PC-9 (cell line): ENCODE results near the gene TMEM132C. TPM values are rescaled to one million over a fixed set of nuclear protein-coding genes. Genes with fewer than 3 reads are reported as not detected.
A peak's percentile ranks its signal among the peaks of the same experiment; 100 is the strongest.

Experiments
- BruUV-seq: library from RNA; stranded (reverse); fragments of 400-500 nt; replicated peaks from 2 replicates; lab custom pipeline; 2021; lab: Mats Ljungman, UMichigan
- CTCF ChIA-PET: fragments of 300-600 bp; sonication (Branson Sonifier 250); formaldehyde crosslinking; loops from one replicate; lab custom pipeline; 2022; ENCODE audit warnings: antibody characterized with exemption; lab: Charles Lee
- POLR2A ChIA-PET: fragments of 300-600 bp; sonication (Branson Sonifier 250); formaldehyde crosslinking; loops from one replicate; lab custom pipeline; 2022; ENCODE audit warnings: antibody characterized with exemption; ENCODE audit not compliant: unreplicated experiment; lab: Charles Lee
- DNase-seq, 2 experiments: peaks; one replicate each; pipeline versions ENCODE4 v3.0.0 to v3.0.0-alpha.2; 2015 to 2022; ENCODE audit warnings: mixed read lengths in 1 of 2
- H2AFZ ChIP-seq: fragments of 200-600 bp; sonication (generic); 2 replicates; pipeline ENCODE4 v1.8.1; 2017; ENCODE audit warnings: antibody characterized with exemption
- H3F3A ChIP-seq: fragments of 200-600 bp; sonication (generic); 2 replicates; pipeline ENCODE4 v1.8.1; 2017; ENCODE audit warnings: antibody characterized with exemption, mild to moderate bottlenecking, low read depth; ENCODE audit not compliant: insufficient read depth
- H3K27ac ChIP-seq: fragments of 200-600 bp; sonication (generic); 2 replicates; pipeline ENCODE4 v1.6.1; 2016; ENCODE audit warnings: mixed run types
- H3K27me3 ChIP-seq: fragments of 200-600 bp; sonication (generic); 2 replicates; pipeline ENCODE4 v1.6.1; 2016; ENCODE audit warnings: low read depth, mixed run types; ENCODE audit not compliant: insufficient read depth
- H3K36me3 ChIP-seq: fragments of 200-600 bp; sonication (generic); 2 replicates; pipeline ENCODE4 v1.6.1; 2016; ENCODE audit warnings: low read depth, mixed run types
- H3K4me1 ChIP-seq: fragments of 200-600 bp; sonication (generic); replicated peaks from 2 replicates; pipeline ENCODE4 v1.6.1; 2016; ENCODE audit warnings: mixed run types; ENCODE audit not compliant: insufficient read depth
- H3K4me2 ChIP-seq: fragments of 200-600 bp; sonication (generic); 2 replicates; pipeline ENCODE4 v1.6.1; 2017; ENCODE audit warnings: mixed run types
- H3K4me3 ChIP-seq: fragments of 200-600 bp; sonication (generic); 2 replicates; pipeline ENCODE4 v1.6.1; 2016; ENCODE audit warnings: mixed run types
- H3K79me2 ChIP-seq: fragments of 200-600 bp; sonication (generic); 2 replicates; pipeline ENCODE4 v1.6.1; 2017; ENCODE audit warnings: low read depth, mixed run types
- H3K9me2 ChIP-seq: fragments of 200-600 bp; sonication (generic); 2 replicates; pipeline ENCODE4 v1.8.1; 2017; ENCODE audit warnings: mild to moderate bottlenecking; ENCODE audit not compliant: insufficient read depth
- H3K9me3 ChIP-seq: fragments of 200-600 bp; sonication (generic); 2 replicates; pipeline ENCODE4 v1.8.1; 2016; ENCODE audit warnings: low read depth; ENCODE audit not compliant: insufficient read depth
- H4K20me1 ChIP-seq: fragments of 200-600 bp; sonication (generic); 2 replicates; pipeline ENCODE4 v1.8.1; 2017; ENCODE audit not compliant: insufficient read depth
- EZH2 ChIP-seq: fragments of 200-600 bp; sonication (generic); IDR thresholded peaks from 2 replicates; pipeline ENCODE4 v1.8.0; 2017; ENCODE audit warnings: antibody characterized with exemption, low read depth
- intact Hi-C: fragments of 100-400 bp; cut with micrococcal nuclease; formaldehyde crosslinking; loops from one replicate; pipeline ENCODE4 v1.10.0; 2022; ENCODE audit not compliant: unreplicated experiment
- total RNA-seq: library from RNA; stranded (reverse); gene quantifications from 2 replicates; pipeline ENCODE4 v1.2.3, GENCODE V29; 2021
- TF ChIP-seq, protein P1 (sequence below): fragments of 200-600 bp; sonication (generic); conservative IDR thresholded peaks from 2 replicates; pipeline ENCODE4 v1.6.1; 2017; ENCODE audit warnings: mixed run types, antibody characterized with exemption, mild to moderate bottlenecking, moderate library complexity

TMEM132C gene
- total RNA-seq, 1 experiment from 2014 or later, result not detected

- H2AFZ ChIP-seq, result no peak overlapping the region
- no peaks in the 10 kb centered on the region for H3K9me3 ChIP-seq
- TF ChIP-seq, protein P1, sequence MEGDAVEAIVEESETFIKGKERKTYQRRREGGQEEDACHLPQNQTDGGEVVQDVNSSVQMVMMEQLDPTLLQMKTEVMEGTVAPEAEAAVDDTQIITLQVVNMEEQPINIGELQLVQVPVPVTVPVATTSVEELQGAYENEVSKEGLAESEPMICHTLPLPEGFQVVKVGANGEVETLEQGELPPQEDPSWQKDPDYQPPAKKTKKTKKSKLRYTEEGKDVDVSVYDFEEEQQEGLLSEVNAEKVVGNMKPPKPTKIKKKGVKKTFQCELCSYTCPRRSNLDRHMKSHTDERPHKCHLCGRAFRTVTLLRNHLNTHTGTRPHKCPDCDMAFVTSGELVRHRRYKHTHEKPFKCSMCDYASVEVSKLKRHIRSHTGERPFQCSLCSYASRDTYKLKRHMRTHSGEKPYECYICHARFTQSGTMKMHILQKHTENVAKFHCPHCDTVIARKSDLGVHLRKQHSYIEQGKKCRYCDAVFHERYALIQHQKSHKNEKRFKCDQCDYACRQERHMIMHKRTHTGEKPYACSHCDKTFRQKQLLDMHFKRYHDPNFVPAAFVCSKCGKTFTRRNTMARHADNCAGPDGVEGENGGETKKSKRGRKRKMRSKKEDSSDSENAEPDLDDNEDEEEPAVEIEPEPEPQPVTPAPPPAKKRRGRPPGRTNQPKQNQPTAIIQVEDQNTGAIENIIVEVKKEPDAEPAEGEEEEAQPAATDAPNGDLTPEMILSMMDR, result peak; percentile 65
- TF ChIP-seq EZH2, result no peak
- POLR2A ChIA-PET, result no interaction called here
- no peak overlapping the region for H3K27ac ChIP-seq
- CTCF ChIA-PET, result interaction anchor here (0.8 kb wide), 1 partner anchor 128 kb away, joined by 7 read pairs; no protein-coding TSS in a partner anchor
- no peaks in the 10 kb centered on the region for H4K20me1 ChIP-seq
- intact Hi-C loops, result no loop called here
- no peaks in the 10 kb centered on the region for H3K4me1 ChIP-seq
- H3K4me3 ChIP-seq, result no peak overlapping the region
- no peaks in the 10 kb centered on the region for H3K36me3 ChIP-seq
- H3K79me2 ChIP-seq, result no peaks in the 10 kb centered on the region
- H3K9me2 ChIP-seq, result no peaks in the 10 kb centered on the region
- peaks cover 42% of the 10 kb centered on the region; the same call in 1 of the 2 replicates for H3K27me3 ChIP-seq
- peak in 1 of 2 experiments; percentile 24 for DNase-seq
- H3K4me2 ChIP-seq, result no peak overlapping the region
- no TSS peak for BruUV-seq
- H3F3A ChIP-seq, result no peaks in the 10 kb centered on the region
Measured at GRCh38 chr12:128387811-128388422, 120.9 kb downstream of the TMEM132C start.

- intact Hi-C loops, result no loop called here
- peaks cover 35% of the 10 kb centered on the region; the same call in 1 of the 2 replicates for H3K27me3 ChIP-seq
- POLR2A ChIA-PET, result no interaction called here
Measured at GRCh38 chr12:128388461-128389000, 121.6 kb downstream of the TMEM132C start.

DNA sequence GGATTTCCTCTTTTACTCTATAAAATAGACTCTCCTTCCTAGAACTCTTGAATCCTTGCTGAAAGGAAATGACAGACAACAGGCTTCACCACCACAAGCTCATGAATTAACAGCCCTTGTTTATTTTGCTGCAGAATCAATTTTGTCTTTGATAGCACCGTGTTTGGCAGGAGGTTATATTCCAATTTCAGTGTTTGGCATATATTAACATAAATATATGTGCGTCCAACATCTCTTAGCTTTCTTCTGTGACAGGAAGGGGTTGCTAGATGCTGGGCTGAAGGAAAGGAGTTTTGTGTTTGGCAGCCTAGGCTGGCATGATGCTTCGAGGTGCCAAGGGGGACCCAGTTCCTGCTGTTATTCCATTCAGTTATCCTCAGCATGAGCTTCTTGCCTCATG is 126.4 kb downstream of the TMEM132C start:
- Histone ChIP-seq H3K4me2 (no peak overlapping the region), H3K79me2 (no peaks in the 10 kb centered on the region), H3K9me2 (no peaks in the 10 kb centered on the region), H4K20me1 (no peaks in the 10 kb centered on the region), H2AFZ (no peak overlapping the region), H3K9me3 (no peaks in the 10 kb centered on the region), H3K27ac (no peak overlapping the region), H3F3A (no peaks in the 10 kb centered on the region), H3K4me3 (no peak overlapping the region), H3K27me3 (peaks cover 11% of the 10 kb centered on the region; the same call in 1 of the 2 replicates), H3K4me1 (no peaks in the 10 kb centered on the region), H3K36me3 (no peaks in the 10 kb centered on the region)
- ChIA-PET POLR2A (no interaction called here), CTCF (no interaction called here)
- no peak for DNase-seq
- no peak for TF ChIP-seq EZH2
- TF ChIP-seq, protein P1, result no peak
- intact Hi-C loops, result no loop called here
- no TSS peak for BruUV-seq

More at GRCh38 chr12:128388461-128389000, 121.6 kb downstream of the TMEM132C start:
- Histone ChIP-seq H3K36me3 (no peaks in the 10 kb centered on the region), H3K4me3 (no peak overlapping the region), H3K9me3 (no peaks in the 10 kb centered on the region), H3K4me1 (no peaks in the 10 kb centered on the region), H3K9me2 (no peaks in the 10 kb centered on the region), H3K79me2 (no peaks in the 10 kb centered on the region), H3F3A (no peaks in the 10 kb centered on the region), H3K27ac (no peak overlapping the region), H2AFZ (no peak overlapping the region), H3K4me2 (no peak overlapping the region), H4K20me1 (no peaks in the 10 kb centered on the region)
- no TSS peak for BruUV-seq
- DNase-seq, result no peak
- CTCF ChIA-PET, result no interaction called here
- no peak for TF ChIP-seq EZH2
- TF ChIP-seq, protein P1, result no peak
